ENCODE data around the gene TRIM7. TPM values are rescaled to one million over a fixed set of nuclear protein-coding genes. Genes with fewer than 3 reads are reported as not detected.

TRIM7 gene
- total and polyA plus RNA-seq, 2 of the 4 experiments (the other 2 are of a cell fraction), result 0.54 to 1.0 TPM

GRCh38 chr5:181186022-181186421 lies 19.0 kb downstream of the TRIM7 start (continued):
- TF ChIP-seq ELK1 (IDR thresholded peaks at IDR 0.05; ENCODE audit: borderline replicate concordance, low read depth, low read length) (no peak), CTCF (conservative IDR thresholded peaks at IDR 0.05; ENCODE audit: low read depth, low read length) (no peak)

GRCh38 chr5:181185560-181185959 lies 19.4 kb downstream of the TRIM7 start:
- Histone ChIP-seq H3K4me1 (ENCODE audit: control insufficient read depth, insufficient read depth, low read length) (no peaks in the 10 kb centered on the region), H3K14ac (replicated peaks; ENCODE audit: low read depth, low read length) (no peak overlapping the region), H3K4me3 (ENCODE audit: insufficient read depth, low read depth, low read length) (no peak overlapping the region), H3K4ac (ENCODE audit: low read depth, low read length) (no peak overlapping the region), H4K91ac (ENCODE audit: insufficient read depth, low read depth, low read length) (no peak overlapping the region), H3K23ac (ENCODE audit: low read depth, low read length) (no peak overlapping the region), H3K4me2 (ENCODE audit: low read depth, low read length) (no peak overlapping the region), H2BK5ac (ENCODE audit: low read depth, low read length, poor library complexity, severe bottlenecking) (no peak overlapping the region), H3K56ac (ENCODE audit: extremely low read depth, insufficient read depth, low read length) (no peak overlapping the region), H3K36me3 (ENCODE audit: control insufficient read depth, insufficient read depth, low read length) (no peaks in the 10 kb centered on the region), H2AK5ac (ENCODE audit: low read depth, low read length) (no peak overlapping the region), H3K27me3 (ENCODE audit: control insufficient read depth, insufficient read depth, low read length) (no peaks in the 10 kb centered on the region), H4K5ac (ENCODE audit: low read depth, low read length) (no peak overlapping the region), H3K27ac (ENCODE audit: insufficient read depth, low read length) (no peak overlapping the region), H2BK20ac (ENCODE audit: low read depth, low read length) (no peak overlapping the region), H2AFZ (replicated peaks; ENCODE audit: low read length, poor library complexity) (no peak overlapping the region), H4K20me1 (ENCODE audit: insufficient read depth, low read length) (peaks cover 12% of the 10 kb centered on the region), H3K18ac (ENCODE audit: low read depth, low read length) (no peak overlapping the region), H3K9ac (ENCODE audit: low read depth, low read length) (no peak overlapping the region), H2BK120ac (ENCODE audit: low read depth, low read length) (no peak overlapping the region), H3K79me1 (ENCODE audit: low read depth in 1 of 2, low read length in 2 of 2) (no peaks in the 10 kb centered on the region), H3K9me1 (ENCODE audit: insufficient read depth, low read length) (peaks cover 2% of the 10 kb centered on the region; the same call in 1 of the 2 replicates), H2AK9ac (replicated peaks; ENCODE audit: low read depth, low read length, poor library complexity) (no peak overlapping the region), H2BK15ac (ENCODE audit: low read depth, low read length) (no peak overlapping the region), H4K8ac (ENCODE audit: low read depth in 2 of 2, low read length in 2 of 2) (no peak overlapping the region), H3K9me3 (ENCODE audit: control insufficient read depth, insufficient read depth, low read length) (no peaks in the 10 kb centered on the region)
- WGBS, 2 experiments (ENCODE audit: extremely low coverage in 2 of 2, insufficient read length in 1 of 2), result 100% methylated on average over 2 of the region's 13 CpGs; no CpG with 5 or more reads in 1 of the 2 experiments
- no peak for ATAC-seq (ENCODE audit: low read depth)
- ChIA-PET POLR2A (ENCODE audit: unreplicated experiment) (no interaction called here), CTCF (no interaction called here)
- no TSS peak for BruUV-seq (replicated peaks)
- in situ Hi-C loops (cut with MboI; ENCODE audit: low sequenced_read_pairs) (loop anchor here (5.0 to 10.0 kb wide), 2 partner anchors 72 to 381 kb away; partner anchors contain the start of gene MGAT1), intact Hi-C loops (cut with micrococcal nuclease) (loop anchor here (5.0 kb wide), 1 partner anchor 77 kb away; the partner anchor contains the start of gene TRIM52), dilution Hi-C loops (cut with HindIII; ENCODE audit: low sequenced_read_pairs, unreplicated experiment) (no loop called here)
- DNase-seq, result no peak
- TF ChIP-seq CTCF (conservative IDR thresholded peaks at IDR 0.05; ENCODE audit: low read depth, low read length) (no peak), RFX5 (IDR thresholded peaks at IDR 0.05; ENCODE audit: low read depth, low read length) (no peak), NFE2L2 (IDR thresholded peaks at IDR 0.05; ENCODE audit: low read depth, low read length) (no peak), CEBPB (IDR thresholded peaks at IDR 0.05; ENCODE audit: low read depth, low read length) (no peak), RAD21 (IDR thresholded peaks at IDR 0.05; ENCODE audit: low read length) (no peak), MXI1 (IDR thresholded peaks at IDR 0.05; ENCODE audit: borderline replicate concordance, low read depth, low read length) (no peak), POLR2A (IDR thresholded peaks at IDR 0.05; ENCODE audit: low read depth, low read length) (no peak), SMC3 (IDR thresholded peaks at IDR 0.05; ENCODE audit: low read depth, low read length) (no peak), FOS (IDR thresholded peaks at IDR 0.05; ENCODE audit: low read depth, low read length) (no peak), MAFK (IDR thresholded peaks at IDR 0.05; ENCODE audit: low read depth, low read length) (no peak), CHD1 (IDR thresholded peaks at IDR 0.05; ENCODE audit: low read depth, low read length) (no peak)

All from IMR-90 (cell line).